Osteocyte (in vitro differentiated cells): Measurements from ENCODE around the gene SPINT2. TPM values are rescaled to one million over a fixed set of nuclear protein-coding genes. Genes with fewer than 3 reads are reported as not detected.
"Not testable (repeated sequence)": the region's sequence is repeated elsewhere in the genome, so short reads cannot be mapped to it uniquely, and the experiment has no call there.

ENCODE experiments used
- DNase-seq: peaks from one replicate; pipeline ENCODE4 v3.0.0; 2021; ENCODE audit warnings: mixed read lengths; ENCODE audit not compliant: unreplicated experiment; ENCODE audit errors: extremely low spot score
- H3K27ac Mint-ChIP-seq: one replicate; pipeline ENCODE4 v1.8.0; 2021; ENCODE audit warnings: mild to moderate bottlenecking, mixed read lengths; ENCODE audit not compliant: unreplicated experiment
- H3K27me3 Mint-ChIP-seq: one replicate; pipeline ENCODE4 v1.8.0; 2021; ENCODE audit warnings: mixed read lengths; ENCODE audit not compliant: unreplicated experiment
- H3K36me3 Mint-ChIP-seq: one replicate; pipeline ENCODE4 v1.8.0; 2021; ENCODE audit warnings: mixed read lengths; ENCODE audit not compliant: unreplicated experiment
- H3K4me1 Mint-ChIP-seq: one replicate; pipeline ENCODE4 v1.8.0; 2021; ENCODE audit warnings: mixed read lengths; ENCODE audit not compliant: unreplicated experiment
- H3K4me3 Mint-ChIP-seq: one replicate; pipeline ENCODE4 v1.8.0; 2021; ENCODE audit warnings: mild to moderate bottlenecking, moderate library complexity, mixed read lengths; ENCODE audit not compliant: unreplicated experiment
- H3K9me3 Mint-ChIP-seq: one replicate; pipeline ENCODE4 v1.8.0; 2021; ENCODE audit warnings: mixed read lengths; ENCODE audit not compliant: unreplicated experiment
- CTCF ChIP-seq: fragments of 200-600 bp; sonication (generic); IDR thresholded peaks from 2 replicates; pipeline ENCODE4 v1.5.0; 2021; ENCODE audit warnings: antibody characterized with exemption, mild to moderate bottlenecking, moderate library complexity
- total RNA-seq: library from RNA; stranded (reverse); gene quantifications from 2 replicates; pipeline ENCODE4 v1.2.1, GENCODE V29; 2021

Gene SPINT2
- total RNA-seq, 1 donor from 2014 or later: 30.4 TPM

GRCh38 chr19:38255383-38256014, 8.9 kb upstream of the SPINT2 start:
- no peak for DNase-seq
- H3K36me3 Mint-ChIP-seq: no peaks in the 10 kb centered on the region
- H3K27ac Mint-ChIP-seq: peak overlapping the region; percentile 85
- no peaks in the 10 kb centered on the region for H3K9me3 Mint-ChIP-seq
- TF ChIP-seq CTCF: no peak
- peaks cover 48% of the 10 kb centered on the region for H3K4me1 Mint-ChIP-seq
- peak overlapping the region; percentile 71 for H3K4me3 Mint-ChIP-seq
- H3K27me3 Mint-ChIP-seq: no peaks in the 10 kb centered on the region

GRCh38 chr19:38261942-38262341, 2.4 kb upstream of the SPINT2 start:
- H3K27me3 Mint-ChIP-seq, H3K36me3 Mint-ChIP-seq, H3K9me3 Mint-ChIP-seq, DNase-seq, H3K27ac Mint-ChIP-seq, H3K4me3 Mint-ChIP-seq: not testable (repeated sequence)
- H3K4me1 Mint-ChIP-seq: peaks cover 27% of the 10 kb centered on the region

GRCh38 chr19:38262585-38263268, 1.6 kb upstream of the SPINT2 start:
- Mint-ChIP-seq H3K36me3 (no peaks in the 10 kb centered on the region), H3K27ac (no peak overlapping the region), H3K9me3 (no peaks in the 10 kb centered on the region), H3K4me3 (no peak overlapping the region), H3K27me3 (no peaks in the 10 kb centered on the region), H3K4me1 (peaks cover 35% of the 10 kb centered on the region)
- no peak for DNase-seq
- no peak for TF ChIP-seq CTCF

- Mint-ChIP-seq H3K4me1 (peaks cover 43% of the 10 kb centered on the region), H3K27me3 (no peaks in the 10 kb centered on the region), H3K4me3 (peak overlapping the region; percentile 59), H3K9me3 (no peaks in the 10 kb centered on the region), H3K36me3 (no peaks in the 10 kb centered on the region), H3K27ac (peak overlapping the region; percentile 35)
- TF ChIP-seq CTCF: no peak
- DNase-seq: no peak
Observed at GRCh38 chr19:38263689-38264485, 486 bp upstream of the SPINT2 start.

- Mint-ChIP-seq H3K9me3 (no peaks in the 10 kb centered on the region), H3K36me3 (no peaks in the 10 kb centered on the region), H3K4me3 (peak overlapping the region; percentile 67), H3K27ac (peak overlapping the region; percentile 72), H3K4me1 (peaks cover 54% of the 10 kb centered on the region), H3K27me3 (no peaks in the 10 kb centered on the region)
- no peak for DNase-seq
- no peak for TF ChIP-seq CTCF
Observed at GRCh38 chr19:38265213-38265861, 964 bp downstream of the SPINT2 start.
